HG03521 (cell line): ENCODE data around the gene CCDC61.

Experiments
- ATAC-seq: cut with Tn5 transposase; IDR thresholded peaks from one replicate; pipeline ENCODE4 v1.9.1; 2021; ENCODE audit warnings: mild to moderate bottlenecking, moderate library complexity; ENCODE audit not compliant: unreplicated experiment

The CCDC61 gene, protein sequence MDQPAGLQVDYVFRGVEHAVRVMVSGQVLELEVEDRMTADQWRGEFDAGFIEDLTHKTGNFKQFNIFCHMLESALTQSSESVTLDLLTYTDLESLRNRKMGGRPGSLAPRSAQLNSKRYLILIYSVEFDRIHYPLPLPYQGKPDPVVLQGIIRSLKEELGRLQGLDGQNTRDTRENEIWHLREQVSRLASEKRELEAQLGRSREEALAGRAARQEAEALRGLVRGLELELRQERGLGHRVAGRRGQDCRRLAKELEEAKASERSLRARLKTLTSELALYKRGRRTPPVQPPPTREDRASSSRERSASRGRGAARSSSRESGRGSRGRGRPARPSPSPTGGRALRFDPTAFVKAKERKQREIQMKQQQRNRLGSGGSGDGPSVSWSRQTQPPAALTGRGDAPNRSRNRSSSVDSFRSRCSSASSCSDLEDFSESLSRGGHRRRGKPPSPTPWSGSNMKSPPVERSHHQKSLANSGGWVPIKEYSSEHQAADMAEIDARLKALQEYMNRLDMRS

DNA sequence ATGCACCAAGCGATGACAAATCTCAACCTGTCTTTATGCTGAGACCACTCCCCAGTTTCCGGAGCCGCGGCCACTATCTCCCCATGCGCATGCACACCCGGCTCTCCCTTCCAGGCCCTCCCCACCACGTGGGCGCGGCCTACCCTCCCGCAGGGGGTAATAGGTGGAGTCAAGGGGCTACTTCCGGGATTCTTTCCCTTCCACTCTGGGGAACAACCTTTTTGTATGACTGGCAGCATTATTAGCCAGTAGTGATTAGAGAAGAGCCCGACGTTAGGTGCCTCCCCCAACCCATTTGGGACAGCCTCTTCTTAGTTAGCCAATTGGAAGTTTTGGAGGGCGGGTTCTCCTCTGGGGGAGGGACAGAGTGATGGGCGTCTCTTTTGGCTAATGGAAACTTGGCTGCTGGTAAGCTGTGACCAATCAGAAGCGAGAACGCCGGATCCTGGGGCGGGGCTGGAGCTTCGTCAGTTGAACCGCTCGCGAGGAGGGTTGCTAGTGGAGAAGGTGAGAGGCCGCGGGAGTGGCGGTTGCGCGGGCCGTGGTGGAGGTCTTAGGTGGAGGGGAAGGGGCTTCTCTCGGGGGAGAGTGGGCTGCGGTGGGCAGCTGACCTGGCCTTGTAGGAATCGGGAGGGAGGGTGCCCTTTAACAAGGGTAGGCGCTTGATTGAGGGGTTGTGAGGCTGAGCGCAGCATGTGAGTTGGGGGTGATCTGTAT lies at the start of gene CCDC61:
CCDC61 (plus strand) TSS at position 470 of the 717 bp plus-strand sequence. CDS start 7,552 bp downstream, outside the sequence.
- peak; percentile 93 for ATAC-seq

DNA sequence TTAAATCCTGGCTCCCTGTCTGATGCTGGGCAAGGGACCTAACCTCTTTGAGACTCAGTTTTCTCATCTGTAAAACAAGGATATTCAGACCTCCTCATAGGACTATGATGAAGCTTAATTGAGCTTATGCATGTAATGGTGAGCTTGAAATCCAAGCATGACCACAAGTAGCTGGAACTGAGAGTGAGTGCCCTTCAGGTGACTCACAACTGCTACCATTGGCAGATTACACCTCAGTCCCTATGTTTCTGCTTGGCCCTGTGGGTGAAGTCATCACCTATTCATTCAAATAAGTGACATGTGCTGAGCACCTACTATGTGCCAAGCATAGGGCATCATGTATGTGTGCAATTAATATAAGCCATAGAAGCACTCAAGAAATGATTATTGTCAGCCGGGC lies 47.3 kb upstream of the CCDC61 start:
- ATAC-seq, result no peak

DNA sequence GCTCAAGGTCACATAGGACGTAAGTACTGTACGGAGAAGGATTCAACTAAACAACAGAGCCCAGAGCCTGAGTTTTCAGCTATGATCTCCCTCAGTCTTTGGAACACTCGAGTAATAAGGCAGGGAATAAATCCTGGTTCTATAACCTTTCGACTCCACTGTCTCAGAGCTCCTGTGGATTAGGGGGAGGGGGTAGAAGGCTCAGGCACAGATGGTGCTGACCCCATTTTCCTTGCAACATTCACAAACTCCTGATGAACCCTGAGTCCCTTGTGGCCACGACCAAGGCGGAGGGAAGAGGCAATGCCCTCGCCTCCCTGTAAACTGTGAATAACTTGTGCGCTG lies 43.0 kb upstream of the CCDC61 start:
- ATAC-seq, result no peak

DNA sequence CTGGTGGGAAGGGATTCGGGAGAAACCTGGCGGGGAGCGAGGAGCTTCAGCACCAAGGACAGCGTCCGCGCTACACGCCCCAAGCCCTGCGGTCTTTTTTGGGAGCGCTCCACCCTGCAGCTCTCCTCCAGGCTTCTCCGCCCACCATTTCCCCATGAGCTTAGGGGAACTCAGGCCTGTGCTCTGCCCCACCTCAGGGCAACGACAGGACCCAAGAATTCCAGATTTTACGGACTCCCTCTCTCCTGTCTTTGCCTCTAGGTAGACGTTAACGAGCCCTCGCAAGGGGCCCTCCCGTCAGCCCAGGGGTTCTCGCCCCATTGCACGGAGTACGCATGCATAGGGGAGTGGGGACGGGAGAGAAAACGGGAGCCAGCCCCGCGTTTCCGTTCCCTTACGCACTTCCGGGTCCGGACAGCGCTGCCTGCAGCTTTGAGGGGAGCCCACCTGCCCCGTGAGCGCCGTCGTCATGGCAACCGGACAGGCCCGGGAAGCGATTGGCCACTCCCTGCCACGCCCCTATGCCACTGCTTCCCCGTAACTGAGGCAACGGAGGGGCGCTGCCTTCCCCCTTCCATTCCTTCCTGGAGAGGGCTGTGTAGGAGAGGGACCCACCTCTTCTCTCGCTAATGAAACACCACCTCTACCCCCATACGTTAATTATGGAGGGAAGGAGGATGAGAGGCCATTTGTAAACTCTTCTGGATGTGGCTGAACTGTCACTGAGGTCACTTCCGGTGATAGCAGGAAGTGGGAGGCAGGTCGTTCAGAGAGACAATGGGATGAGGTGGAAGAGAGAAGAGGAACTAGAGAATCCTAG lies 42.4 kb upstream of the CCDC61 start:
- ATAC-seq, result no peak

DNA sequence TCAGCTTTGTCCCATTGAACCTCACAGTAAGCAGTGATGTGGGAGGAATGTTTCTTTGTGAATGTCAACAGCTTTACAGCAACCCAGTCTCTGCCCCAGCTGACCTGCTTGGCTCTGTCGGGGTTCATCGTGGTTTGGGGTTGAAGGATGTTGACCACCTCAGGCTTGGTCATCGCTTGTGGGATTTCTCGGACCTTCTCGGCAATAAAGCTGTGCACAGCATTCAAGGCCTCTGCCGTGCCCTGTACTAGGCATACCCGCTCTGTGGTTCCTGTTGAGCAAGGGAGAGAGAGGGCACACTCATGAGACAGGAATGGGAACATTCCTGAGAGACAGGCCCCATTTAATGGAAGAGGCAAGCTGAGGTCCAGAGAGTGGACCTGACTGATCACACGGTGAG lies 41.6 kb upstream of the CCDC61 start:
- ATAC-seq, result no peak

DNA sequence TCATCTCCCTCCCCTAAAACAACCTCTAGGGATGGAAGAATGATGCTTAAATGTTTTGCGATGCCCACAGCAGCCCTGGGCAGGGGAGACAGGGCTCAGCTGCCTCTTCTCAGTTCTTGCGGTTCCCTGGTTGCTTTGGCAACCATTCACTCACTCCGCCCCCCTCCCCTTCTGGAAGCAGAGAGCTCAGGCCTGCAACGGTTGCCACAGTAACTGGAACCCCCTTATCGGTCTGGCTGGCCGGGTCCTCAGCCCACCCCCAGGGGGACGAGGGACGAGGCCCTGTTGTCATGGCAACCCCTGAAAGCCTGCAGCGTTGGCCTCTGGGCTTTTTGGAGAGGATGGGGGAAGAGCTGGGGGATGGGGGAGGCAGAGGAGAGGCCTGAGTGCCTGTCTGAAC lies 41.1 kb upstream of the CCDC61 start:
- no peak for ATAC-seq

DNA sequence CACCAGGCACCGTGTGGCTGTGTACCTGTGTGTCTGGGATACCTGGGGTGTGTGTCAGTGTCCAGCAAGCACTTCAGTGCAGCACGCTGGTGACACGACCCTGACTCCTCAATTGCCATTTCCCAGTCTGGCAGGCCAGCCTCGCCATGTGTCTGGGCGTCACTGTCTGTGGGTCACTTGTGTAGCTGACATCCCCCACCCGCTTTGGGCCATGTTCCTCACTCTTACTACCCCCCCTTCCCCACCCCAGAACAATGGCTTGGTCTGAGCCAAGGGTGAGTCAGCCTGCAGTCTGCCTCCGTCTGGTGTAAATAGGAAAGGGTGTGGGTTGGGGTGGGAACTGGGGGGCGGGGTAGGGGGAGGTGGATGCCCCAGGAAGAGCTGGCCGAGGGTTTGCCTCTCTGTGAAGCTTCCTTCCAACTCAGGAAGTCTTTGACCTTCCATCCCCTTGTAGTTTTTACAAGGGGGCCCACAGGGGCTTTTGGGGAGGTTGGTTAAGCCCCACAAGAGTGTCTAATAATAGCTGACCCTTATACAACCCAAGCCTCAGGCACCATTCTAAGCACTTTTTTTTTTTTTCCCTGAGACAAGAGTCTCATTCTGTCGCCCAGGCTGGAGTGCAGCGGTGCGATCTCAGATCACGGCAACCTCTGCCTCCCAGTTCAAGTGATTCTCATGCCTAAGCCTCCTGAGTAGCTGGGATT lies 39.2 kb upstream of the CCDC61 start:
- ATAC-seq, result no peak

DNA sequence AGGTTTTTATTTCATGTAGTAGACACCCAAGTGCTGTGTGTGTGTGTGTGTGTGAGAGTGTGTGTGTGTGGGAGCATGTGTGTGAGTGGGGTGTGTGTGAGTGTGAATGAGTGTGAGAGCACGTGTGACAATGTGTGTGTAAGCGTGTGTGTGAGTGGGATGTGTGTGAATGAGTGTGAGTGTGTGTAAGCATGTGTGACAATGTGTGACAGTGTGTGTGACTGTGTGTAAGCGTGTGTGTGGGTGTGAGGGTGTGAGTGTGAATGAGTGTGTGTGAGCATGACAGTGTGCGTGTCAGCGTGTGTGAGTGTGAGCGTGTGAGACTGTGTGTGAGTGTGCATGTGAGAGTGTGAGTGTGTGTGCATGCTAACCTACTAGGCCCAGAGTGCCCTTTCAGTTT lies 36.9 kb upstream of the CCDC61 start:
- no peak for ATAC-seq

DNA sequence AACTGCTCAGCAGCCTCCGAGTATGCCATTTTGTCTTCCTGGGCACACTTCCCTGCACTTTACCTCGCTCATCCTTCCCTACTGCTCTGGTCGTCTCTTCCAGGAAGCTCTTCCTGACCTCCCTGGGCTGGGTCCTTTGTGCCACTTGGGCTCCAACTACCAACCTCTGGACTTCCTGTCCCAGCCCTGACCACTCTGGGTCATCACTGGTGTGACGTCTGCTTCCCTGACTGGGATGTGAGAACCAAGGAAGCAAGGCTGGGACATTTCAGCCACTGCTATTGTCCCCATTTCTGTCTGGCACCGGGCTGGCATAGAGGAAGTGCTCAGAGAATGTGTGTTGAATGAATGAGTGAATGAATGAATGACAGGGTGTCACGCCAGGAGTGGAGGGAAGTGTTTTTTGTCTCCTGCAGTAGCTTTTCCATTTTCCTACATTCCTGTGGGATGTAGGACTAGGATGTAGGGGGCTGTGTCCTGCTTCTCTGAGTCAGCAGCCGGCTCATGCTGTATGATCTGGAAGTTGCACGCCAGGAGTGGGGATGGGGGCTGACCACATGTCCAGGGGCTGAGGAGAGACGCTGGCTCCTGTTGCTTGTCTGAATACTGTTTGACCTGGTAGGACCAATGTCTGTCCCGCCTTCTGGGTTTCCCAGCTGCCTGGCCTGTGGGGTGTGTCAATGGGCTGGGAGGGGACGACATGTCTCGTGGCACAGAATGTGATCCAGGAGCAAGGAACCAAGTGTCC lies 36.3 kb upstream of the CCDC61 start:
- no peak for ATAC-seq

DNA sequence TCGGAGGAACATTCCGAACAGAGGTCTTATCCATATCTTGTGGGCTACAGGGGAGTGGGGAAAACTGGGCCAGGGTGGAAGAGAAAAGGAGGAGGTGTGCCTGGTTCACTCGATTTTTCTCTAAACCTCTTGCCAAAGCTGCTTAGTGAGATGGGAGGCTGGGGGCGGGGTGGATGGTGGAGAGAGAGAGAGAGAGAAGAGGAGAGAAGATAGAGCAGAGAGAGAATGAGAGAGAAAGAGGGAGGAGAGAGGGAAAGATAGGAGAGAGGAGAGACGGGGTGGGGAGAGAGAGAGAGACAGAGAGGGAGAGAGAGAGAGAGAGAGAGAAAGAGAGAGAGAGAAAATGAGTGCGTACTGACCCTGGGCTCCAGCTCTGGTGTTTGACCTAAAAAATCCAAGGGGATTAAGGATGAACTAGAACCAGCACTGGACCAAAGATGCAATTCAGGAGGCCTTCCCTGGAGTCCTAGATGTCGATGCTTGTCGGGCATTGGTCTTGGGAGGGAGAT lies 35.7 kb upstream of the CCDC61 start:
- ATAC-seq, result no peak

DNA sequence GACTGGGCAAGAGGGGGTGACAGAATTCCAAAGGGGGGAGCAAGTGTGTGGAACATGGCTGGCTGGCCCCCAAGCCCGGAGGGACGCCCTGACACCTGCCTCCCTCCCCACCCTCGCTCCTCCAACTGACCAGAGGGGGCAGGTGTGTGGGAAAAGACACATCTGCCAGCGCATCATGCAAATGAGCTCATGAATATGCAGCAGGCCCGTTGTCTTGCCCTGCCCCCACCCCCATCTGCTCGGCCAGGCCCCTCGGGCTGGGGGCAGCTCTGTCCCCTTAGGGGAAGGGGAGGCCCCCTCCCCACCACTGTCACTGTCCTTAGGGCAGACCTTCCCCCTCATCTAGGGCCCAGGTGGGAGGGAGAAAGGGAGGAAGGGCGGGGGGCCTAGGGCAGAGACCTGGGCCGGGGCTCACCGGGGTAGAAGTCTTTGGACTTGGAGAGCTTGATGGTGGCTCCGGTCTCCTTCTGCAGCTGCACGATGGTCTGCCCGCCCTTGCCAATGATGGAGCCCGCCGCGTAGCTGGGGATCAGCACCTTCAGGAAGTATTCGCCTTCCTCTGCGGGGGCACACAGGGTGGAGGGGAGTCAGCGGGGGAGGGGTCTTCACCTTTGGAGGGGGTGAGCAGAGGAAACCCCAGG lies 34.6 kb upstream of the CCDC61 start:
- ATAC-seq, result no peak

DNA sequence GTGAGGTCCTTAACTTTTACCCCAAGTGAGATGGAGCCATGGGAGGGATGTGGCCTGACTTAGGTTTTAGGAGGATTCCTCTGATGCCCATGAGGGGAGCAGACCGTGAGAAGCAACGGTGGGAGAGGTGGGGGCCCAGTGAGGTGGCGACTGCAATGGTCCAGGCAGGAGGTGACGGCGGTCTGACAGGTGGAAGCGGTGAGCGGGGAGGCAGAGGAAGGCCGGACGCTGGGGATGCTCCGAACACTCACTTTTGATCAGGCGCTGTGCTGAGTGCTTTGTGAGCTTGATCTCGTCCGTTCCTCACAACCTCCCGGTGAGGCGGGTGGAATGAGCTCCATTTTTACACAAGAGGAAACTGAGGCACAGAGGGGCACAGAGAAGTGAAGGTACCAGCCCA lies 33.2 kb upstream of the CCDC61 start:
- ATAC-seq, result no peak

DNA sequence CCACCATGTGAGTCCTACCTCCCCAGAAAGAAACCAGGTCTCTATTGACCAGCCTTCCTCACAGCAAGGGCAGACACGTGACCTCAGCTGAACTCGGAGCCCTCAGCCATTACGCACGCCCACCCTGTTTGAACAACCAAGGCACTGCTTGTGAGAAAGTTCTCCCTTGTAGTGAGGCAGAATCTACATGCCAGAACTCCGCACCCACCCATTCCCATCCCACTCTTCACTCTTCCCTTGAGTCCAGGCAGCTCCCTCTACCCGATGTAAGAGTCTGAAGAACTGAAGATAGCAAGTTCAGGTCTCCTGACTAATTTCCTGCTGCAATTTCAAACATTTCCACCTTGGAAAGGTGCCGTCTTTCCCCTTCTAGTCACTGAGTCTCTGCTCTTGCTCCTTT lies 28.0 kb upstream of the CCDC61 start:
- ATAC-seq, result no peak

DNA sequence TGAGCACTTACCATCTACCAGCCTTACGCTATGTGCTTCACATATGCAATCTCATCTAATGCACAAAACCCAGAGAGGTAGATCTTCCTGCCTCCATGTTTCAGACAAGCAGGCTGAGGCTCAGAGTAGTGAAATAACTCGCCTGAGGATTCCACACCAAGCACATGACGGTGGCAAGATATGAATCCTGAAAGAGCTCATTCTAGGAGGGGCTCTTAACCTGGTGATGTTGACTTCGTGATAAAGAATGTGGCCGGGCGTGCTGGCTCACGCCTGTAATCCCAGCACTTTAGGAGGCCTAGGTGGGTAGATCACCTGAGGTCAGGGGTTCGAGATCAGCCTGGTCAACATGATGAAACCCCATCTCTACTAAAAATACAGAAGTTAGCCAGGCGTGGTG lies 26.6 kb upstream of the CCDC61 start:
- no peak for ATAC-seq

DNA sequence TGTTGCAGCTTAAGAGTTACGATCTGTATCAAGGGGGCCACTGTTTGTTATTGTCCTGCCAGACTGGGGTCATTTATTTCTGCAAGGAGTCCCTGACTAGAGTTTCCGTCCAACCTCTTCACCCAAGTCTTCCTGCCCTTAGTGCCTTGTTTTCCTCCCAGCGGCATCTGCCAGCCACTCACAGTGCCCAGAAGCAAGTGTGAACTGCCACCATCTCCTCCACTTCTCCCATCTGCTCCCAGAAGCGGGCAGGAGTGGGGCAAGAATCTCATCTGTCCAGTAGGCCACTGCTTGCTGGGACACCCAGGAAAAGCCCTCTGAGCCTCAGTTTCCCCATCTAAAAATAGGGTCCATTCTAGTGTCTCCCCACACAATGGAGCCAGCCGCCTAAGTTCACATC lies 25.6 kb upstream of the CCDC61 start:
- no peak for ATAC-seq

DNA sequence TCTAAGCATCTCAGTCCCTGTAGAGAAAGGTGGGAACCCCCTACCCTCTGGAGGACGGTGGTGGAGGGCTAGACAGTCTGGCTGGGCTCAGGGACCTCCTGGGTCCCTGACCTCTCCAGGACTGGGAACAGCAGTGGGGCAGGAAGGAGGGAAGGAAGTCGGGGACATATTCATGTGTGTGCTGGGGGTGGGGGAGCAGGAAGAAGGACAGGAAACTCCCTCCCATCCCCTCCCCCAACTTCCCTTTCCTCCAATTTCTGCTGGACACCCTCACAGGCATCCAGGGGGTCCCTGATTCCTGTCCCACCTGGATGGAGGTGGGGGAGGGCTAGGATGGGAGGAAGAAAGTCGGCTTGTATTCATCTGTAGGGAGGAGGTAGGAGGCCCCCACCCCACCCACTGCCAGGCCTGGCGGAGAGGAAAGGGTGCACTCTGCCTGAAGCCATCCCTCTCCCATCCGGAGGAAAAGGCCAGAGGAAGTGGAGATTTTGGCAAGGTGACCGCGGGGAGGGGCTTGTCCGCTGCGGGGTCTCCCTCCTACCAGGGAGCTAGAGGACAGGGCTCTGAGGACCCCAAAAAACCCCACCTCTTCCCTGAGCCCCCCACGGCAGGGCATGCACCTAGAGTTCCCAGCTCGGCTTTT lies 23.9 kb upstream of the CCDC61 start:
- no peak for ATAC-seq

DNA sequence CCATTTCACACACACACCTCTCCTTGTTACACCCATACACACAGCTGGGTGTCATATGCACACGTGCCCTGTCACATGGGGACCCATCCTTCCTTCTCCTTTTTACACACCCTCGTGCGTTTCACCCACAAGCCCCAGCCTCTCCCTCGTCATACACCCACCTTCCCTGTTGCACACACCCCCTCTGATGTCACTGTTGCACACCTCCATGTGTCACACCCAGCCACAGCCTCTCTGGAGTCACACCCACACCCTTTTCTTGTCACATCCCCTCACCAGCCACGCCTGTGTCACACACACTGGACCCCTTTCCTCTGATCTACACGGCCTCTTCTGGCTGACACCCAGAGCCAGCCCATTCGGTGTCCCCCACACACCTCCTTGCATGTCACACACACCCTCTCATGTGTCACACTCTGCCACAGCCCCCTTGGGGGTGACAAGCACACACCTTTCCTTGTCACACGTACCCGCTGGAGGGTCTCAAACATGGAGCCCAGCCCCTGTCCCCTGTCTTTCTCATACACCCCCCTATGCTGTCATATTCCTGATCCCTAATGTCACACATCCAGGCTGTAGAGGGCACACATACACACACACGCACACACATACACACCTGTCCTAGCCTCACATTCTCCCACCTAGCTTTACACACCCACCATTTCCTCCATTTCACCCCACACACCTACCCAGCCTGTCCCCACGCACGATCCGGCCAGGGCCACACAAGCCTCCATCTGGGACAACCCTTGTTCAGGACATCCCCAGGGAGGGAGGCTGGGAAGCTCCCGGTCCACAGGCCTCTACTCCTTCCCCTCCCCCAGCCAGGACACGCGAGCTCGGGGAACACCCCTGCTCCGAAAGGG lies 23.0 kb upstream of the CCDC61 start:
- ATAC-seq, result no peak

DNA sequence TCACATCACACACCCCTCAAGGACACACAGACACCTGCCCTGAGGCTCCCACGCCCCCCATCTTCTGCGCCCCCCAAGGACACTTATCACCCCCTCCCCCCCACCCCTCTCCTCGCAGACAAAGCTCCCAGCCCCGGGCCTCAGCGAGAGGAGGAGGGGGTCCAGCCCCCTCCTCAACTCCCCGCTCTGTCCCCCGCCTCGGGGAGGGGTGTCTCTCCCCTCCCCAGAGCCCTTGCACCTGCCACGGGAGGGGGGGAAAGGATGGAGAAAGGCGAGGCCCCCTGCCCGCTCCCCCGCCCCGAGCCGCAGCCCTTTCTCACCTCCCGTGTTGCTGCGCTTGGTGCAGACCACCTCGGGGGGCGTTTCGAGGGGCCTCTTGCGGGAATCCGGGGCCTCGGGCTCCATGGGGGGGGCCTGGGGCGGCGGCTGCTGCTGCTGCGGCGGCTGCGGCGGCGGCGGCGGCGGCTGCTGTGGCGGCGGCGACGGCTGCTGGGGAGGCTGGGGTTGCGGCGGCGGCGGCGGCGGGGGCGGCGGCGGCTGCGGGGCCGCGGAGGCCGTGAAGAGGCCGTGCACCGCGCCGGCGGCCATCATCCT lies 22.2 kb upstream of the CCDC61 start:
- no peak for ATAC-seq
